ENCODE results near the gene ADRA2A. TPM values are rescaled to one million over a fixed set of nuclear protein-coding genes. Genes with fewer than 3 reads are reported as not detected.

The ADRA2A gene
- polyA plus RNA-seq, 1 experiment, result 0.25 TPM

GRCh38 chr10:111114758-111115500, 38.1 kb downstream of the ADRA2A start:
- CTCF ChIA-PET, result no interaction called here
- Histone ChIP-seq H3K27me3 (ENCODE audit: control insufficient read depth, insufficient read depth, low read length) (no peaks in the 10 kb centered on the region), H3K36me3 (ENCODE audit: control insufficient read depth, insufficient read depth, low read length) (no peaks in the 10 kb centered on the region), H3K4me3 (ENCODE audit: low read depth, low read length) (no peak overlapping the region)
- POLR2A ChIA-PET, result no interaction called here
- TF ChIP-seq CTCF (IDR thresholded peaks at IDR 0.05; ENCODE audit: insufficient read depth, low read depth, low read length), result no peak
- DNase-seq (ENCODE audit: low read depth), result no peak

- no peak for TF ChIP-seq CTCF (IDR thresholded peaks at IDR 0.05; ENCODE audit: insufficient read depth, low read depth, low read length)
- H3K27me3 ChIP-seq (ENCODE audit: control insufficient read depth, insufficient read depth, low read length), result no peaks in the 10 kb centered on the region
- no peak overlapping the region for H3K4me3 ChIP-seq (ENCODE audit: low read depth, low read length)
- H3K36me3 ChIP-seq (ENCODE audit: control insufficient read depth, insufficient read depth, low read length), result no peaks in the 10 kb centered on the region
- ChIA-PET POLR2A (interaction anchor here (0.5 kb wide), 1 partner anchor 198 kb away, joined by 4 read pairs; no protein-coding TSS in a partner anchor), CTCF (no interaction called here)
- no peak for DNase-seq (ENCODE audit: low read depth)
These were observed 39.4 kb downstream of the ADRA2A start for GRCh38 chr10:111116211-111116610.

GRCh38 chr10:111116762-111117445, 40.1 kb downstream of the ADRA2A start:
- Histone ChIP-seq H3K36me3 (ENCODE audit: control insufficient read depth, insufficient read depth, low read length) (no peaks in the 10 kb centered on the region), H3K4me3 (ENCODE audit: low read depth, low read length) (no peak overlapping the region), H3K27me3 (ENCODE audit: control insufficient read depth, insufficient read depth, low read length) (no peaks in the 10 kb centered on the region)
- DNase-seq (ENCODE audit: low read depth), result no peak
- CTCF ChIA-PET, result no interaction called here
- TF ChIP-seq CTCF (IDR thresholded peaks at IDR 0.05; ENCODE audit: insufficient read depth, low read depth, low read length), result no peak
- POLR2A ChIA-PET, result no interaction called here

- Histone ChIP-seq H3K27me3 (ENCODE audit: control insufficient read depth, insufficient read depth, low read length) (no peaks in the 10 kb centered on the region), H3K4me3 (ENCODE audit: low read depth, low read length) (no peak overlapping the region), H3K36me3 (ENCODE audit: control insufficient read depth, insufficient read depth, low read length) (no peaks in the 10 kb centered on the region)
- TF ChIP-seq CTCF (IDR thresholded peaks at IDR 0.05; ENCODE audit: insufficient read depth, low read depth, low read length), result no peak
- ChIA-PET POLR2A (no interaction called here), CTCF (interaction anchor here (1.5 kb wide), 1 partner anchor 41 kb away, joined by 3 read pairs; the partner anchor contains the start of gene ADRA2A)
- DNase-seq (ENCODE audit: low read depth), result no peak
These were observed 40.9 kb downstream of the ADRA2A start for GRCh38 chr10:111117528-111118277.

- no peaks in the 10 kb centered on the region for H3K27me3 ChIP-seq (ENCODE audit: control insufficient read depth, insufficient read depth, low read length)
- DNase-seq (ENCODE audit: low read depth), result no peak
- no peak overlapping the region for H3K4me3 ChIP-seq (ENCODE audit: low read depth, low read length)
- no peaks in the 10 kb centered on the region for H3K36me3 ChIP-seq (ENCODE audit: control insufficient read depth, insufficient read depth, low read length)
- POLR2A ChIA-PET, result no interaction called here
- CTCF ChIA-PET, result interaction anchor here (1.5 kb wide), 1 partner anchor 42 kb away, joined by 3 read pairs; the partner anchor contains the start of gene ADRA2A
- no peak for TF ChIP-seq CTCF (IDR thresholded peaks at IDR 0.05; ENCODE audit: insufficient read depth, low read depth, low read length)
These were observed 41.9 kb downstream of the ADRA2A start for GRCh38 chr10:111118758-111119157.

Data from BJ (cell line).